ENCODE data around the gene MFAP3. TPM values are rescaled to one million over a fixed set of nuclear protein-coding genes. Genes with fewer than 3 reads are reported as not detected.
A peak's percentile ranks its signal among the peaks of the same experiment; 100 is the strongest.

Gene MFAP3
- 64.0 and 64.7 TPM in 2 replicates for total RNA-seq (2013; cell fraction: nucleolus; rRNA removed)
- total RNA-seq (2014; rRNA removed) (17.7 and 25.7 TPM in 2 replicates), total RNA-seq (2014; rRNA removed; fragmentation: Illumina TruSeq; extraction: Trizol) (21.5 and 22.9 TPM in 2 replicates), total RNA-seq (2021) (11.6 and 11.8 TPM in 2 replicates), polyA plus RNA-seq (2011; rRNA removed) (20.3 and 25.5 TPM in 2 replicates), polyA plus RNA-seq (2014; fragmentation: Illumina TruSeq; extraction: Trizol) (18.3 and 29.1 TPM in 2 replicates), polyA plus RNA-seq (2014; fragmentation: Nextera tagmentation; extraction: Ambion mirVana) (1 to 10 TPM; 2.5 to 4.4 TPM), polyA plus RNA-seq (2014; rRNA removed) (10.7 and 14.7 TPM in 2 replicates), polyA plus RNA-seq (2016; fragmentation: Nextera tagmentation; extraction: Ambion mirVana) (10 to 100 TPM in 1 of 2 experiments, 1 to 10 TPM in 1; 9.0 to 12.1 TPM), polyA minus RNA-seq (2011; rRNA and poly(A)+ RNA removed) (52.7 and 56.3 TPM in 2 replicates), Bru-seq, nascent RNA (percentile 93 among the genes with signal in this experiment), BruChase-seq, experiment 1, labeled RNA remaining after a 6-hour chase (percentile 68 among the genes with signal in this experiment), BruChase-seq, experiment 2, labeled RNA remaining after a 2-hour chase (percentile 87 among the genes with signal in this experiment)
- polyA plus RNA-seq (2011; ENCODE audit: low read depth) = 4.1 TPM
- 10.5 and 11.8 TPM in 2 replicates for polyA plus RNA-seq (2011; cell fraction: cytosol; rRNA removed)
- 13.8 and 14.9 TPM in 2 replicates for polyA plus RNA-seq (2011; cell fraction: nucleus; rRNA removed)
- polyA plus RNA-seq (2012) = 6.7 and 8.8 TPM in 2 replicates
- polyA minus RNA-seq (2011; cell fraction: cytosol; rRNA and poly(A)+ RNA removed) = 14.1 and 16.0 TPM in 2 replicates
- 28.2 and 45.5 TPM in 2 replicates for polyA minus RNA-seq (2011; cell fraction: nucleus; rRNA and poly(A)+ RNA removed)
- long read RNA-seq, experiment 1, partial matches to known transcripts = 1 of 5 reads
- long read RNA-seq, experiment 1, other reads (novel, unspliced or antisense) = 3 of 5 reads
- long read RNA-seq, experiment 2, transcript MFAP3-212 (3 exons, 643 nt) = major isoform, 10 of 30 reads
- long read RNA-seq, experiment 2, partial matches to known transcripts = 0 of 30 reads
- long read RNA-seq, experiment 2, other reads (novel, unspliced or antisense) = 20 of 30 reads

GRCh38 chr5:154038707-154039457, at the start of gene MFAP3, which contains the start of gene FAM114A2:
Gene MFAP3, plus strand, starts transcription at chr5:154038967. Its CDS starts 10,756 bp downstream, at chr5:154049723.
Gene FAM114A2, minus strand, starts transcription at chr5:154038910. Its CDS starts 3,957 bp downstream, at chr5:154034953.
- peak within 1 kb of the TSS; percentile 95 for H3K9ac ChIP-seq (ENCODE audit: control insufficient read depth, insufficient read depth, low read length)
- peak; percentile 99 for ATAC-seq
- peak within 1 kb of the TSS; percentile 90 for H3K4me3 ChIP-seq
- peak; percentile 94 for FAIRE-seq
- ChIA-PET CTCF (interaction anchor here (0.8 to 2.1 kb wide), 7 partner anchors 10 to 425 kb away, joined by 3 to 6 read pairs (median 5); no protein-coding TSS in a partner anchor), RAD21 (ENCODE audit: unreplicated experiment) (interaction anchor here (0.9 to 1.8 kb wide), 2 partner anchors 26 to 33 kb away, joined by 3 to 5 read pairs; no protein-coding TSS in a partner anchor), POLR2A (interaction anchor here (0.8 to 1.7 kb wide), 7 partner anchors 8 to 464 kb away, joined by 3 to 7 read pairs (median 3); partner anchors contain the start of gene GALNT10), SMC1A (ENCODE audit: uncharacterized antibody, unreplicated experiment) (interaction anchor here (1.0 to 3.7 kb wide), 4 partner anchors 11 to 33 kb away, joined by 3 to 27 read pairs (median 6); no protein-coding TSS in a partner anchor)
- H3K9me3 ChIP-seq (replicated peaks; ENCODE audit: control insufficient read depth, insufficient read depth, low read length) = no peaks in the 10 kb centered on the region
- no peaks in the 10 kb centered on the region for H3K27me3 ChIP-seq (replicated peaks in 1 of 2; ENCODE audit: control insufficient read depth in 2 of 2, insufficient read depth in 2 of 2, low read length in 1 of 2)
- in situ Hi-C loops (cut with MboI) = no loop called here
- H3K4me2 ChIP-seq (ENCODE audit: control insufficient read depth, insufficient read depth) = peak within 1 kb of the TSS; percentile 94
- H3K4me1 ChIP-seq (ENCODE audit: control insufficient read depth, insufficient read depth, low read length) = no peaks in the 10 kb centered on the region
- TSS peak; percentile 84 for BruUV-seq (replicated peaks)
- H3K79me2 ChIP-seq (ENCODE audit: control insufficient read depth, insufficient read depth, low read length) = peaks cover 33% of the 10 kb centered on the region
- WGBS (ENCODE audit: insufficient coverage, insufficient replicate concordance, low lambda C conversion rate, missing lambda C conversion rate) = 5% methylated on average over 51 of the region's 51 CpGs
- H3K27ac ChIP-seq (ENCODE audit: control insufficient read depth, insufficient read depth) = peak within 1 kb of the TSS; percentile 88
- no peaks in the 10 kb centered on the region; a peak in 1 of 4 replicates for H3K36me3 ChIP-seq (ENCODE audit: control insufficient read depth in 2 of 2, insufficient read depth in 2 of 2, low read length in 1 of 2)
- H2AFZ ChIP-seq (ENCODE audit: control insufficient read depth, low read depth, low read length) = peak within 1 kb of the TSS; percentile 97
- H4K20me1 ChIP-seq (ENCODE audit: control insufficient read depth, insufficient read depth) = no peaks in the 10 kb centered on the region
- intact Hi-C loops (cut with micrococcal nuclease; ENCODE audit: unreplicated experiment) = no loop called here
- peak; percentile 64 for DNase-seq (ENCODE audit: low read depth, low spot score)
- TF ChIP-seq WRNIP1 (IDR thresholded peaks at IDR 0.05; ENCODE audit: borderline replicate concordance, low read depth, low read length) = no peak
- no peak; the same call in 1 of the 2 replicates for TF ChIP-seq NRF1 (conservative IDR thresholded peaks at IDR 0.05; ENCODE audit: low read depth, low read length)
- no peak for TF ChIP-seq ZNF217 (IDR thresholded peaks at IDR 0.05)
- TF ChIP-seq BHLHE40 (IDR thresholded peaks at IDR 0.05; ENCODE audit: borderline replicate concordance in 1 of 2, low read depth in 2 of 2, low read length in 1 of 2) = peak; percentile 91 to 94
- no peak for TF ChIP-seq STAT1 (conservative IDR thresholded peaks at IDR 0.05)
- no peak for TF ChIP-seq FOS (IDR thresholded peaks at IDR 0.05; ENCODE audit: borderline replicate concordance, extremely low read depth, insufficient read length)
- 0 out of 2 replicates have a peak, but pooled peaks have one; percentile 22 for TF ChIP-seq ESRRA (IDR thresholded peaks at IDR 0.05; ENCODE audit: low read length)
- peak; percentile 16 for TF ChIP-seq SP1 (IDR thresholded peaks at IDR 0.05; ENCODE audit: low read depth, low read length)
- TF ChIP-seq SKIL (IDR thresholded peaks at IDR 0.05; ENCODE audit: low read depth, poor library complexity, severe bottlenecking) = no peak
- no peak for TF ChIP-seq STAT3 (IDR thresholded peaks at IDR 0.05; ENCODE audit: low read depth, low read length)
- TF ChIP-seq MAX (IDR thresholded peaks at IDR 0.05; ENCODE audit: low read depth, low read length) = peak; percentile 83; the same call in 1 of the 2 replicates
- no peak; the same call in 1 of the 2 replicates for TF ChIP-seq FOXK2 (IDR thresholded peaks at IDR 0.05)
- 0 out of 2 replicates have a peak, but pooled peaks have one; percentile 55 for TF ChIP-seq RFX5 (IDR thresholded peaks at IDR 0.05; ENCODE audit: low read depth, low read length)
- TF ChIP-seq EZH2 (IDR thresholded peaks at IDR 0.05; ENCODE audit: borderline replicate concordance, control insufficient read depth, low read depth, low read length) = no peak
- TF ChIP-seq CBX3 (IDR thresholded peaks at IDR 0.05; ENCODE audit: borderline replicate concordance, low read depth) = no peak
- peak; percentile 79; the same call in 1 of the 2 replicates for TF ChIP-seq CBFB (IDR thresholded peaks at IDR 0.05; ENCODE audit: low read depth)
- peak; percentile 73 for TF ChIP-seq SREBF1 (IDR thresholded peaks at IDR 0.05; ENCODE audit: low read length)

All from GM12878 (cell line).